CD4-positive, alpha-beta T cell treated with Interleukin-2 at 100 ng/mL for 4 hours (primary cell): ENCODE results near the gene TRMT112.

Source experiments
- DNase-seq: peaks from one replicate; pipeline ENCODE4 v3.0.0-alpha.2; 2020; ENCODE audit warnings: low spot score

Gene TRMT112

GRCh38 chr11:64351136-64351631 is 33.8 kb upstream of the TRMT112 start:
- DNase-seq: no peak

DNA sequence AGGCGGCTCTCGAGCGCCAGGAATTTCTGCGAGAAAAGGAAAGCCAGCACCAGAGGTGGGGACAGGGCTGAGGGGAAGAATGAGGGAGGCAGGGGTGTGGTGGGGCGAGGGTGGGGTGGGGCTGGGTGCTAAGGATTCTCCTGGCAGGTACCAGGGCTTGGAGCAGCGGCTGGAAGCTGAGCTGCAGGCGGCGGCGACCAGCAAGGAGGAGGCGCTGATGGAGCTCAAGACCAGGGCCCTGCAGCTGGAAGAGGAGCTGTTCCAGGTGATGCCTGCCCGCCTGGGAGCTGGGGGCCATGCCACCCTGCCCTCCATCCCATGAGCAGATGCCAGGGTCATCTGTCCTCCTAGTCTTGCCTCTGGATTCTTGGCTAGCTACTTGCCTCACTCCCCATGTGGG is 32.0 kb upstream of the TRMT112 start:
- no peak for DNase-seq

- no peak for DNase-seq
Observed at GRCh38 chr11:64349025-64349387, 31.6 kb upstream of the TRMT112 start.

GRCh38 chr11:64348383-64349024 is 31.1 kb upstream of the TRMT112 start:
- no peak for DNase-seq

- no peak for DNase-seq
Observed at GRCh38 chr11:64347193-64347867, 30.0 kb upstream of the TRMT112 start.

- DNase-seq: no peak
Observed at GRCh38 chr11:64344787-64345186, 27.4 kb upstream of the TRMT112 start.

- no peak for DNase-seq
Observed at GRCh38 chr11:64343767-64344559, 26.6 kb upstream of the TRMT112 start.

GRCh38 chr11:64342869-64343745 is 25.7 kb upstream of the TRMT112 start:
- no peak for DNase-seq

- peak; percentile 90 for DNase-seq
Observed at GRCh38 chr11:64341851-64342791, 24.8 kb upstream of the TRMT112 start.

- no peak for DNase-seq
Observed at GRCh38 chr11:64341429-64341828, 24.1 kb upstream of the TRMT112 start.

DNA sequence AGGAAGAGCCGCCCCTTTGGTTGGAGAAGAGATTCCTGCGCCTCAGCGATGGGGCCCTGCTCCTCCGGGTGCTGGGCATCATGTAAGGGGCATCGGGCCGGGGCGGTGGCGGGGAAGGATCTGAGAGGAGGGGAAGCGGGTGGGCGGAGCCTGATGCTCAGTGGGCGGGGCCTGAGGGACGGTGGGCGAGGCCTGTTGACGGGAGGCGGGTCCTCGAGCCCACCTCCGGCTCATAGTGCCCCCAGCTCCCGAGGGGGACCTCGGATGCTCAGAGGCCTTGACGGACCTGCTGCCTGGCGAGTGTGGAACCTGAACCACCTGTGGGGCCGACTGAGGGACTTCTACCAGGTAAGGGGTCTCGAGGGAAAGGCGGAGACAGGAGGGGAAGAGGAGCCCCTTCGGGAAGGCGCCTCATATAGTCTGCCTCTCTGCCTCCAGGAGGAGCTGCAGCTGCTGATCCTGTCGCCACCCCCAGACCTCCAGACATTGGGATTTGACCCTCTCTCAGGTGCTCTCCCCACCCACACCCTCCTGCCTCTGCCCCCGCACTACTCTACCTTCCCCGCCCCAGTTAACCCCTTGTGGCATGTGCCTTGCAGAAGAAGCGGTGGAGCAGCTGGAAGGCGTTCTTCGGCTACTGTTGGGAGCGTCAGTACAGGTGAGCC is 23.4 kb upstream of the TRMT112 start:
- peak; percentile 69 for DNase-seq

GRCh38 chr11:64339754-64340408 is 22.5 kb upstream of the TRMT112 start, which contains the start of gene CCDC88B:
TSS of gene CCDC88B (plus strand) at chr11:64340204. CDS start at chr11:64340267, 63 bp downstream.
- DNase-seq: peak; percentile 88

- DNase-seq: no peak
Observed at GRCh38 chr11:64339286-64339685, 21.9 kb upstream of the TRMT112 start.

GRCh38 chr11:64338716-64339115 is 21.4 kb upstream of the TRMT112 start:
- no peak for DNase-seq

DNA sequence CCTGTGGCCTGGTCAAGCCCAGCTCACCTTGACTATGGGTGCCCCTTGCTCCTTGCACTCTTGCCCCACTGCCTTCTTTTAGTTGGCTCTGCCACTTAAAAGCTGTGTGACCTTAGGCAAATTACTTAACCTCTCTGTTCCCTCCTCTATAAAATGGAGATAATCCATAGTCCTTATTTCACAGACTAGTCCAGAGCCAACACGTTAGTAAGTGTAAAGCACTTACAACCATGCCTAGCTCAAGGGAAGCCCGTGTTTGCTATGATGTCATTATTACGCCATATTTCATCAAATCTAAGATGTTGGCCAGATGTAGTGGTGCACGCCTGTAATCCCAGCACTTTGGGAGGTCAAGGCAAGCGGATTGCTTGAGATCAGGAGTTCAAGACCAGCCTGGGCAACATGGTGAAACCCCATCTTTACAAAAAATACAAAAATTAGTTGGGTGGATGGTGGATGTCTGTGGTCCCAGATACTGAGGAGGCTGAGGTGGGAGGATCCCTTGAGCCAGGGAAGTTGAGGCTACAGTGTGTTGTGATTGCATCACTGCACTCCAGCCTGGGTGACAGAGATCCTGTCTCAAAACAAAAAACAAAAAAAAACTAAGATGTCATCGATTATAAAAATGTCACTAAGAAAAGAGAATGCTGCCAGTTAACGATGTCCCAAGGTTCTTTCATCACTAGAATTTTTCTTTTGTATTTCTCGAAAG is 20.3 kb upstream of the TRMT112 start:
- DNase-seq: no peak

DNA sequence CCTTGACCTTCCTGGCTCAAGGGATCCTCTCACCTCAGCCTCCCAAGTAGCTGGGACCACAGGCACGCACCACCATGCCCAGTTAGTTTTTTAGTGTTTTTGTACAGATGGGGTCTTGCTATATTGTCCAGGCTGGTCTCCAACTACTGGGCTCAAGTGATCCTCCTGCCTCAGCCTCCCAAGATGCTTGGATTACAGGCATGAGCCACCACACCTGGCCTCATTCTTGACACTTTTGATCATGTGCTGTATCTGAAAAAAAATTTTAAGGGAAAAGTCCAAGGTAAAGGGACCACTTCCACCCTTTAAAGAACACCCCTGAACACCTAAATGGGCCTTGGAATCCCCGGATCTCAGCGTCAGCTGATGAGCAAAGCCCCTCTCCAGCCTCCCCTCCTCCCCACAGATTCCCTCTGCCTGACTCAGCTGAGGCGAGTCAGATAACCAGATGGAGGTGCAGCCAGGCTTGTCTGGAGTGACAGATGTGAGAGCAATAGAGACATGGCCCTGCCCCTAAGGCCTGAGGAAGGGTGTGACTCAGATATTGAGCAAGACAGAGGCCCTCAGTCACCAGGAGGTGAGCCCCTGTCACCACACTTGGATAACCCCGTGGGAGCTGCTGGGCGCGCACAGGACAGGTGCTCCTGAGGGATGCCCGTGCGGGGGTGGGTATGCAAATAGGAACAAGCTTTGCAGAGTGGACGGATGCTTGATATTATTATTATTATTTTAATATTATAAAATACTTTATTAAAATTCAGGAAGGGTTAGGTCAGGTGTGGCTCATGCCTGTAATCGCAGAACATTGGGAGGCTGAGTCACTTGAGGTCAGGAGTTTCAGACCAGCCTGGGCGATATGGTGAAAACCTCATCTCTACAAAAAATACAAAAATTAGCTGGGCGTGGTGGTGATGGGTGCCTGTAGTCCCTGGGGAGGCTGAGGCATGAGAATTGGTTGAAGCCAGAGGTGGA is 17.7 kb upstream of the TRMT112 start:
- DNase-seq: peak; percentile 12

DNA sequence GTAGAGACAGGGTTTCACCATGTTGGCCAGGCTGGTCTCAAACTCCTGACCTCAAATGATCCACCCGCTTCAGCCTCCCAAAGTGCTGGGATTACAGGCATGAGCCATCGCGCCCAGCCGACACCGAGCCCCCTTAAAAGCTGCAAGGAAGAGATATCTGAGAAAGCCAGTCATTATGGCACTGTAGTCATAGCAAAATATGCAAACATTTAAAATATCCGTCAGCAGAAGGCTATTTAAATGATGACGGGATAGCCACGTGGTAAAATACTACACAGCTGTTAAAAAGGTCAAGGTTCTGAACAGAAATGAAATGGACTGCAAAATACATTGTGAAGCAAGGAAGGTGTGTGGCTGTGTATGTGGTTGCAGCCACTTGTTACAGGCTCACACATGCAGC is 16.2 kb upstream of the TRMT112 start:
- DNase-seq: no peak
